ENCODE results near the gene HORMAD1. TPM values are rescaled to one million over a fixed set of nuclear protein-coding genes. Genes with fewer than 3 reads are reported as not detected.
"Not testable (repeated sequence)": the region's sequence is repeated elsewhere in the genome, so short reads cannot be mapped to it uniquely, and the experiment has no call there.

Gene HORMAD1
- total RNA-seq (2014; rRNA removed; shearing (Covaris generic)) = not detected in 2 replicates

GRCh38 chr1:150720703-150721102 lies at the start of gene HORMAD1:
Gene HORMAD1, minus strand, starts transcription at chr1:150720895. Its CDS starts 1,390 bp downstream, at chr1:150719505.
- Histone ChIP-seq H3K36me3 (no peaks in the 10 kb centered on the region), H3K27me3 (replicated peaks) (no peaks in the 10 kb centered on the region), H3K4me1 (replicated peaks) (no peaks in the 10 kb centered on the region), H3K27ac (no peak within 1 kb of the TSS), H3K9me3 (replicated peaks) (0 out of 2 replicates have a peak, but pooled peaks cover 3% of the 10 kb centered on the region), H3K4me3 (no peak within 1 kb of the TSS)
- no peak for DNase-seq (ENCODE audit: low read depth in 1 of 2, low spot score in 2 of 2)

- not testable (repeated sequence) for DNase-seq (ENCODE audit: low read depth in 1 of 2, low spot score in 2 of 2); H3K27me3 ChIP-seq (replicated peaks); H3K36me3 ChIP-seq; H3K4me3 ChIP-seq; H3K9me3 ChIP-seq (replicated peaks); H3K27ac ChIP-seq
- peaks cover 19% of the 10 kb centered on the region for H3K4me1 ChIP-seq (replicated peaks)
Observed at GRCh38 chr1:150767704-150768103, 47.0 kb upstream of the HORMAD1 start.

GRCh38 chr1:150765977-150766301 lies 45.2 kb upstream of the HORMAD1 start:
- peak overlapping the region; percentile 66 for H3K27ac ChIP-seq
- DNase-seq (ENCODE audit: low read depth in 1 of 2, low spot score in 2 of 2) = not testable (repeated sequence)

GRCh38 chr1:150765296-150765976 lies 44.7 kb upstream of the HORMAD1 start, which contains the start of gene CTSS:
Gene CTSS, minus strand, starts transcription at chr1:150765778. Its CDS starts 1,015 bp downstream, at chr1:150764763.
- Histone ChIP-seq H3K4me1 (replicated peaks) (peaks cover 19% of the 10 kb centered on the region), H3K9me3 (replicated peaks) (no peaks in the 10 kb centered on the region), H3K36me3 (no peaks in the 10 kb centered on the region), H3K27ac (peak within 1 kb of the TSS; percentile 66), H3K27me3 (replicated peaks) (no peaks in the 10 kb centered on the region), H3K4me3 (peak within 1 kb of the TSS; percentile 7; the same call in 1 of the 2 replicates)
- DNase-seq (ENCODE audit: low read depth in 1 of 2, low spot score in 2 of 2) = peak in 1 of 2 experiments; percentile 54

More at GRCh38 chr1:150765977-150766301, 45.2 kb upstream of the HORMAD1 start:
- H3K4me3 ChIP-seq; H3K9me3 ChIP-seq (replicated peaks); H3K27me3 ChIP-seq (replicated peaks); H3K36me3 ChIP-seq: not testable (repeated sequence)
- peaks cover 19% of the 10 kb centered on the region for H3K4me1 ChIP-seq (replicated peaks)

GRCh38 chr1:150764617-150765101 lies 44.0 kb upstream of the HORMAD1 start:
- Histone ChIP-seq H3K27ac (peak overlapping the region; percentile 66), H3K4me3 (no peak overlapping the region), H3K27me3 (replicated peaks) (no peaks in the 10 kb centered on the region), H3K9me3 (replicated peaks) (no peaks in the 10 kb centered on the region), H3K36me3 (no peaks in the 10 kb centered on the region), H3K4me1 (replicated peaks) (peaks cover 19% of the 10 kb centered on the region)
- peak in 1 of 2 experiments; percentile 83 for DNase-seq (ENCODE audit: low read depth in 1 of 2, low spot score in 2 of 2)

- no peaks in the 10 kb centered on the region for H3K27me3 ChIP-seq (replicated peaks)
- no peak overlapping the region for H3K27ac ChIP-seq
- H3K4me3 ChIP-seq = no peak overlapping the region
- no peaks in the 10 kb centered on the region for H3K36me3 ChIP-seq
- DNase-seq (ENCODE audit: low read depth in 1 of 2, low spot score in 2 of 2) = no peak
- H3K9me3 ChIP-seq (replicated peaks) = no peaks in the 10 kb centered on the region
- H3K4me1 ChIP-seq (replicated peaks) = peaks cover 19% of the 10 kb centered on the region
Observed at GRCh38 chr1:150763018-150763417, 42.3 kb upstream of the HORMAD1 start.

GRCh38 chr1:150762552-150762951 lies 41.9 kb upstream of the HORMAD1 start:
- Histone ChIP-seq H3K36me3 (no peaks in the 10 kb centered on the region), H3K27ac (no peak overlapping the region), H3K4me1 (replicated peaks) (peaks cover 19% of the 10 kb centered on the region), H3K9me3 (replicated peaks) (no peaks in the 10 kb centered on the region), H3K27me3 (replicated peaks) (no peaks in the 10 kb centered on the region), H3K4me3 (no peak overlapping the region)
- no peak for DNase-seq (ENCODE audit: low read depth in 1 of 2, low spot score in 2 of 2)

- Histone ChIP-seq H3K4me1 (replicated peaks) (peaks cover 19% of the 10 kb centered on the region), H3K36me3 (no peaks in the 10 kb centered on the region), H3K27me3 (replicated peaks) (no peaks in the 10 kb centered on the region), H3K27ac (no peak overlapping the region), H3K4me3 (no peak overlapping the region), H3K9me3 (replicated peaks) (no peaks in the 10 kb centered on the region)
- DNase-seq (ENCODE audit: low read depth in 1 of 2, low spot score in 2 of 2) = no peak
Observed at GRCh38 chr1:150761801-150762200, 41.1 kb upstream of the HORMAD1 start.

GRCh38 chr1:150760013-150760412 lies 39.3 kb upstream of the HORMAD1 start:
- no peak overlapping the region for H3K4me3 ChIP-seq
- peaks cover 11% of the 10 kb centered on the region for H3K4me1 ChIP-seq (replicated peaks)
- no peaks in the 10 kb centered on the region for H3K27me3 ChIP-seq (replicated peaks)
- H3K27ac ChIP-seq = no peak overlapping the region
- no peak for DNase-seq (ENCODE audit: low read depth in 1 of 2, low spot score in 2 of 2)
- H3K9me3 ChIP-seq (replicated peaks) = no peaks in the 10 kb centered on the region
- no peaks in the 10 kb centered on the region for H3K36me3 ChIP-seq

- Histone ChIP-seq H3K27me3 (replicated peaks) (no peaks in the 10 kb centered on the region), H3K36me3 (no peaks in the 10 kb centered on the region), H3K4me1 (replicated peaks) (no peaks in the 10 kb centered on the region), H3K4me3 (no peak overlapping the region), H3K27ac (no peak overlapping the region), H3K9me3 (replicated peaks) (no peaks in the 10 kb centered on the region)
- no peak for DNase-seq (ENCODE audit: low read depth in 1 of 2, low spot score in 2 of 2)
Observed at GRCh38 chr1:150753416-150753815, 32.7 kb upstream of the HORMAD1 start.

- Histone ChIP-seq H3K27me3 (replicated peaks) (no peaks in the 10 kb centered on the region), H3K4me1 (replicated peaks) (no peaks in the 10 kb centered on the region), H3K9me3 (replicated peaks) (no peaks in the 10 kb centered on the region), H3K36me3 (no peaks in the 10 kb centered on the region), H3K27ac (no peak overlapping the region), H3K4me3 (no peak overlapping the region)
- DNase-seq (ENCODE audit: low read depth in 1 of 2, low spot score in 2 of 2) = no peak
Observed at GRCh38 chr1:150751443-150751842, 30.7 kb upstream of the HORMAD1 start.

- Histone ChIP-seq H3K9me3 (replicated peaks) (no peaks in the 10 kb centered on the region), H3K36me3 (no peaks in the 10 kb centered on the region), H3K27ac (no peak overlapping the region), H3K4me1 (replicated peaks) (no peaks in the 10 kb centered on the region), H3K27me3 (replicated peaks) (no peaks in the 10 kb centered on the region), H3K4me3 (no peak overlapping the region)
- DNase-seq (ENCODE audit: low read depth in 1 of 2, low spot score in 2 of 2) = no peak
Observed at GRCh38 chr1:150749720-150750311, 29.1 kb upstream of the HORMAD1 start.

- no peaks in the 10 kb centered on the region for H3K36me3 ChIP-seq
- H3K4me3 ChIP-seq = no peak overlapping the region
- no peak for DNase-seq (ENCODE audit: low read depth in 1 of 2, low spot score in 2 of 2)
- no peaks in the 10 kb centered on the region for H3K4me1 ChIP-seq (replicated peaks)
- H3K27ac ChIP-seq = no peak overlapping the region
- H3K9me3 ChIP-seq (replicated peaks) = no peaks in the 10 kb centered on the region
- no peaks in the 10 kb centered on the region for H3K27me3 ChIP-seq (replicated peaks)
Observed at GRCh38 chr1:150748878-150749719, 28.4 kb upstream of the HORMAD1 start.

Measured in SJSA1 (cell line).